Osteoblast (primary cell): ENCODE data around the gene ERFL. TPM values are rescaled to one million over a fixed set of nuclear protein-coding genes. Genes with fewer than 3 reads are reported as not detected.
A peak's percentile ranks its signal among the peaks of the same experiment; 100 is the strongest.

Experiments used
- DNase-seq: peaks from one replicate; pipeline ENCODE4 v3.0.0; 2011; ENCODE audit warnings: low spot score, mixed read lengths; ENCODE audit not compliant: insufficient read length; ENCODE audit errors: missing footprints
- H2AFZ ChIP-seq: 2 replicates; pipeline ENCODE4 v1.6.0; 2011; ENCODE audit warnings: mild to moderate bottlenecking, low read length
- H3K27ac ChIP-seq: 2 replicates; pipeline ENCODE4 v1.5.1; 2011; ENCODE audit warnings: mild to moderate bottlenecking, low read depth, low read length, moderate library complexity
- H3K27me3 ChIP-seq: 2 replicates; pipeline ENCODE4 v1.6.0; 2012; ENCODE audit warnings: mild to moderate bottlenecking, control low read depth, inconsistent platforms, low read length, moderate library complexity; ENCODE audit not compliant: insufficient read depth
- H3K36me3 ChIP-seq: 2 replicates; pipeline ENCODE4 v1.5.1; 2011; ENCODE audit warnings: mild to moderate bottlenecking, low read length, control low read depth, moderate library complexity; ENCODE audit not compliant: insufficient read depth
- H3K4me1 ChIP-seq: 2 replicates; pipeline ENCODE4 v1.5.1; 2011; ENCODE audit warnings: mild to moderate bottlenecking, low read length, control low read depth, moderate library complexity; ENCODE audit not compliant: insufficient read depth
- H3K4me2 ChIP-seq: 2 replicates; pipeline ENCODE4 v1.6.0; 2011; ENCODE audit warnings: mild to moderate bottlenecking, low read length; ENCODE audit not compliant: insufficient read depth
- H3K4me3 ChIP-seq: fragments of 200-600 bp; sonication (generic); 3 replicates; pipeline ENCODE4 v1.5.1; 2012; ENCODE audit warnings: mild to moderate bottlenecking, low read length, inconsistent platforms; ENCODE audit not compliant: insufficient read depth
- H3K79me2 ChIP-seq: 2 replicates; pipeline ENCODE4 v1.6.0; 2012; ENCODE audit warnings: mild to moderate bottlenecking, low read length, control low read depth, inconsistent platforms; ENCODE audit not compliant: insufficient read depth
- H3K9me3 ChIP-seq: 2 replicates; pipeline ENCODE4 v1.5.1; 2011; ENCODE audit warnings: low read depth, low read length, control low read depth
- H4K20me1 ChIP-seq: 2 replicates; pipeline ENCODE4 v1.6.0; 2012; ENCODE audit warnings: mild to moderate bottlenecking, low read length, control low read depth; ENCODE audit not compliant: insufficient read depth
- CTCF ChIP-seq: IDR thresholded peaks from 2 replicates; pipeline ENCODE4 v1.5.1; 2011; ENCODE audit warnings: mild to moderate bottlenecking, low read depth, low read length, moderate library complexity; ENCODE audit errors: extremely low read depth
- total RNA-seq: library from RNA; depleted of rRNA; stranded (reverse); fragments of >200 nt; gene quantifications from 2 replicates; pipeline ENCODE4 v1.2.3, GENCODE V29; 2012

The ERFL gene
- total RNA-seq, 1 donor = under 0.01 TPM

DNA sequence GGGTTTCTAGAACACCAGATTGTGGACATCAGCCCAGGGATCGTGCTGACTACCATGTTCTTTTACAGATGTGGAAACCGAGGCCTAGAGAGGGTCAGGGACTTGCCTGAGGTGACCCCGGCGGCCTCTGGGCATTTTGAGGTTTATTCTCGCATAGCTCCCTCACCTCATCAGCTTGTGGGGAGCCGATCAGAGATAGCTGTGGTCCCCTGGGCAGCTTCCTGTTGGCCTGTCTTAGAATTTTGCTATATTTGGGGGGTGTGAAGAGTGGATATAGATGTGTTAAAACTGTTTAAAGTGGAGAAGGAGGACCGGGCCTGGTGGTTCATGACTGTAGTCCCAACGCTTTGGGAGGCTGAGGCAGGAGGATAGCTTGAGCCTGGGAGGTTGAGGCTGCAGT is 38.4 kb downstream of the ERFL start:
- Histone ChIP-seq H2AFZ (no peak overlapping the region), H3K36me3 (peaks cover 30% of the 10 kb centered on the region), H3K4me1 (peaks cover 15% of the 10 kb centered on the region), H3K79me2 (peaks cover 34% of the 10 kb centered on the region), H3K27me3 (no peaks in the 10 kb centered on the region), H3K4me3 (no peak overlapping the region), H3K4me2 (no peak overlapping the region), H3K27ac (no peak overlapping the region), H4K20me1 (peaks cover 46% of the 10 kb centered on the region), H3K9me3 (no peaks in the 10 kb centered on the region)
- TF ChIP-seq CTCF = no peak
- no peak for DNase-seq

- no peaks in the 10 kb centered on the region for H3K9me3 ChIP-seq
- no peaks in the 10 kb centered on the region for H3K27me3 ChIP-seq
- peaks cover 24% of the 10 kb centered on the region for H3K36me3 ChIP-seq
- TF ChIP-seq CTCF = no peak
- no peak overlapping the region for H3K4me3 ChIP-seq
- no peak overlapping the region for H3K4me2 ChIP-seq
- no peak overlapping the region for H2AFZ ChIP-seq
- H3K79me2 ChIP-seq = peaks cover 41% of the 10 kb centered on the region
- H3K4me1 ChIP-seq = peaks cover 20% of the 10 kb centered on the region
- H4K20me1 ChIP-seq = peaks cover 47% of the 10 kb centered on the region
- no peak overlapping the region for H3K27ac ChIP-seq
- DNase-seq = no peak
Observed at GRCh38 chr19:41888926-41889325, 39.3 kb downstream of the ERFL start.

DNA sequence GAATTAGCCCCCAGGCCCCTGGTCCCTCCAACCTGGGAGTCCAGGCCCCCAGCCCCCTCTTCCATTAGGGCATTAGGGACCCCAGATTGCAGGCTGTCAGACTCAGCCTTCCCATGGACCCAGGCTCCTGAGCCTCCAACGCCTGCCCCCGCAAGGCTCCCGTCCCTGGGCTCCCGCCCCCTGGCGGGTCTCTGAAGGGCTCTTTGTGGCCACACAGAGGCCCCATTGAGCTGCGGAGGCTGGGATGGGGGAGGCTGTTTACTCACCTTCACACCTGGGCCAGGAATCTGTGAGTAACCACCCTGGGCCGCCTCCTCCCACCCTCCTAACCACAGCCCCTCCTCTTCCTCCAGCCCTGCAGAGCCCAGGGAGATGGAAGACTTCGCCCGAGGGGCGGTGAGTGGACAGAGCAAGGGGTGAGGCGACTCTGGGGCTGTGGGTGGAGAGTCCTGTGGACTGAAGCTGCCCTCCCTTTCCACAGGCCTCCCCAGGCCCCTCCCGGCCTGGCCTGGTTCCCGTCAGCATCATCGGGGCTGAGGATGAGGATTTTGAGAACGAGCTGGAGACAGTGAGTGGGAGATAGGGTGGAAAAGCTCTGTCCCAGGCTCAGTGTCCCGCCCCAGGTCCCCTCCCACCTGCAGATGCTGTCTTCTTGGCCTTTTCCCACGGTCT is 40.4 kb downstream of the ERFL start:
- Histone ChIP-seq H3K9me3 (no peaks in the 10 kb centered on the region), H3K4me2 (no peak overlapping the region), H3K27ac (no peak overlapping the region), H3K79me2 (peaks cover 41% of the 10 kb centered on the region), H2AFZ (no peak overlapping the region), H3K36me3 (peaks cover 24% of the 10 kb centered on the region), H3K27me3 (no peaks in the 10 kb centered on the region), H3K4me3 (no peak overlapping the region), H3K4me1 (peaks cover 24% of the 10 kb centered on the region), H4K20me1 (peaks cover 47% of the 10 kb centered on the region)
- peak; percentile 96 for DNase-seq
- no peak for TF ChIP-seq CTCF

- Histone ChIP-seq H3K36me3 (peaks cover 20% of the 10 kb centered on the region), H3K27me3 (no peaks in the 10 kb centered on the region), H3K4me3 (no peak overlapping the region), H4K20me1 (peaks cover 47% of the 10 kb centered on the region), H3K9me3 (no peaks in the 10 kb centered on the region), H3K27ac (no peak overlapping the region), H3K4me2 (no peak overlapping the region), H3K79me2 (peaks cover 39% of the 10 kb centered on the region), H2AFZ (no peak overlapping the region), H3K4me1 (peaks cover 24% of the 10 kb centered on the region)
- TF ChIP-seq CTCF = no peak
- DNase-seq = peak; percentile 93
Observed at GRCh38 chr19:41886761-41887710, 41.2 kb downstream of the ERFL start.
